CD4-positive, CD25-positive, alpha-beta regulatory T cell (primary cell): Measurements from ENCODE around the gene ZFR2. TPM values are rescaled to one million over a fixed set of nuclear protein-coding genes. Genes with fewer than 3 reads are reported as not detected.

Experiments
- ATAC-seq, 2 donors: fragments of 150-1000 bp; cut with Tn5 transposase; one replicate each; pipeline ENCODE4 v1.10.0; 2021; ENCODE audit warnings: low read depth in 2 of 2, moderate number of reproducible peaks in 2 of 2, moderate library complexity in 1 of 2
- DNase-seq, 3 donors: peaks; one replicate each; pipeline versions ENCODE4 v3.0.0 to v3.0.0-alpha.2; 2012 to 2022; ENCODE audit warnings: mixed read lengths in 1 of 3
- H3K27ac ChIP-seq: one replicate; pipeline ENCODE4 v1.7.0; 2013; ENCODE audit warnings: mild to moderate bottlenecking, low read length; ENCODE audit not compliant: insufficient read depth, poor library complexity, severe bottlenecking
- H3K27me3 ChIP-seq: one replicate; pipeline ENCODE4 v1.7.0; 2013; ENCODE audit warnings: low read length; ENCODE audit not compliant: control insufficient read depth, insufficient read depth
- H3K36me3 ChIP-seq: one replicate; pipeline ENCODE4 v1.7.0; 2013; ENCODE audit warnings: mild to moderate bottlenecking, low read length, moderate library complexity; ENCODE audit not compliant: control insufficient read depth, insufficient read depth
- H3K4me1 ChIP-seq: 2 replicates; pipeline ENCODE4 v1.7.0; 2013; ENCODE audit warnings: mild to moderate bottlenecking, low read length; ENCODE audit not compliant: insufficient read depth, control insufficient read depth, poor library complexity, severe bottlenecking
- H3K4me3 ChIP-seq: one replicate; pipeline ENCODE4 v1.7.0; 2013; ENCODE audit warnings: low read depth, mild to moderate bottlenecking, low read length, moderate library complexity
- H3K9me3 ChIP-seq, 2 experiments: 1 replicate in 1 of 2; 2 replicates in 1 of 2; pipeline ENCODE4 v1.7.0; 2013; ENCODE audit warnings: low read length in 2 of 2, mild to moderate bottlenecking in 1 of 2, moderate library complexity in 1 of 2; ENCODE audit not compliant: control insufficient read depth in 2 of 2
- H3K27ac Mint-ChIP-seq, 3 donors: one replicate each; pipeline ENCODE4 v1.8.0; 2020 to 2022; ENCODE audit warnings: mild to moderate bottlenecking in 3 of 3, mixed read lengths in 3 of 3, moderate library complexity in 2 of 3
- H3K27me3 Mint-ChIP-seq: one replicate; pipeline ENCODE4 v1.8.0; 2022; ENCODE audit warnings: mild to moderate bottlenecking, mixed read lengths
- H3K36me3 Mint-ChIP-seq: one replicate; pipeline ENCODE4 v1.8.0; 2020; ENCODE audit warnings: mixed read lengths
- H3K4me1 Mint-ChIP-seq, 4 donors: one replicate each; pipeline ENCODE4 v1.8.0; 2020 to 2022; ENCODE audit warnings: mixed read lengths in 4 of 4, mild to moderate bottlenecking in 1 of 4
- H3K4me3 Mint-ChIP-seq, 4 donors: one replicate each; pipeline ENCODE4 v1.8.0; 2020 to 2022; ENCODE audit warnings: mild to moderate bottlenecking in 4 of 4, mixed read lengths in 4 of 4, moderate library complexity in 3 of 4
- H3K9me3 Mint-ChIP-seq, 7 donors: one replicate each; pipeline ENCODE4 v1.8.0; 2020 to 2022; ENCODE audit warnings: mixed read lengths in 7 of 7, mild to moderate bottlenecking in 3 of 7, moderate library complexity in 2 of 7
- polyA plus RNA-seq, 4 donors: library from polyadenylated mRNA; unstranded; fragments of 300-500 nt; fragmentation: Illumina TruSeq; gene quantifications; one replicate each; pipeline ENCODE4 v1.2.3, GENCODE V29; 2021
- total RNA-seq: library from RNA; stranded (reverse); gene quantifications from one replicate; pipeline ENCODE4 v1.2.3, GENCODE V29; 2022

ZFR2 gene
- total and polyA plus RNA-seq, 5 donors from 2014 or later = 0.06 to 1.3 (median 0.57) TPM; not detected in 1

DNA sequence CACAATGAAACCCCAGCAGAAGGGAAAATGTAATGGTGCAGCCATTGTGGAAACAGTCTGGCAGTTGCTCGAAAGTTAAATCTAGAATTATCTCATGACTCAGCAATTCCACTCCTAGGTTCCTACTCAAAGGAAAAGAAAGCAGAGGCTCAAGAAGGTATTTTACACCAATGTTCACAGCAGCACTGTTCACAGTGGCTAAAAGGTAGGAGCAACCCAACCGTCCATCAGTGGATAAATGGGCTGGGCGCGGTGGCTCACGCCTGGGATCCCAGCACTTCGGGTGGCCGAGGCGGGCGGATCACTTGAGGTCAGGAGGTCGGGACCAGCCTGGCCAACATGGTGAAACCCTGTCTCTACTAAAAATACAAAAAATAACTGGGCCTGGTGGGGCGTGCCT, 25.9 kb downstream of the ZFR2 start:
- H3K4me1 Mint-ChIP-seq = no peaks in the 10 kb centered on the region
- H3K36me3 Mint-ChIP-seq = no peaks in the 10 kb centered on the region
- H3K9me3 Mint-ChIP-seq = peaks cover 0 to 4% (median 0%) of the 10 kb centered on the region in 7 donors
- no peak overlapping the region for H3K4me3 Mint-ChIP-seq
- DNase-seq = no peak
- Histone ChIP-seq H3K27me3 (no peaks in the 10 kb centered on the region), H3K4me3 (no peak overlapping the region), H3K27ac (no peak overlapping the region), H3K9me3 (no peaks in the 10 kb centered on the region), H3K4me1 (no peaks in the 10 kb centered on the region), H3K36me3 (no peaks in the 10 kb centered on the region)
- ATAC-seq = no peak
- no peaks in the 10 kb centered on the region for H3K27me3 Mint-ChIP-seq
- no peak overlapping the region for H3K27ac Mint-ChIP-seq

DNA sequence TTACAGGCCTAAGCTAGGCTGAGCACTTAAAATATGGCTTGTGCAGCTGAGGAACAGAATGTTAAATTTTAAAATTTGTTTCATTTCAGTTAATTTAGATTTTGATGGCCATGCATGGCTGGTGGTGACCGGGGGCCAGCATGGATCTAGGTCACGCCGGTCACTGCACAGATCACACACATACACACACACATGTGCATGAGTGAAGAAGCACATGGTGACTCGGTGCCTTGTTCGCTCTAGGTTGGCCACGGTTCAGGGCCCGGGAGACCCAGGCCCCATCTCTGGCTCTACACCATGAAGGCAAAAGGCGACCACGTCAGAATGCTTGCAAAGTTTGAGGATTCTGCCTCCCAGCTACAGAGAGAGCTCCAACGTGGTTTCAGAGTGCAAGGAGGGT, 28.0 kb downstream of the ZFR2 start:
- H3K9me3 Mint-ChIP-seq = peaks cover 0 to 3% (median 0%) of the 10 kb centered on the region in 7 donors
- H3K27me3 ChIP-seq = no peaks in the 10 kb centered on the region
- H3K4me1 Mint-ChIP-seq = no peaks in the 10 kb centered on the region
- H3K4me3 ChIP-seq = no peak overlapping the region
- H3K27ac ChIP-seq = no peak overlapping the region
- H3K36me3 ChIP-seq = no peaks in the 10 kb centered on the region
- H3K27ac Mint-ChIP-seq = no peak overlapping the region
- H3K9me3 ChIP-seq = no peaks in the 10 kb centered on the region
- ATAC-seq = no peak
- H3K4me1 ChIP-seq = no peaks in the 10 kb centered on the region
- no peaks in the 10 kb centered on the region for H3K36me3 Mint-ChIP-seq
- no peak overlapping the region for H3K4me3 Mint-ChIP-seq
- H3K27me3 Mint-ChIP-seq = no peaks in the 10 kb centered on the region
- DNase-seq = no peak

DNA sequence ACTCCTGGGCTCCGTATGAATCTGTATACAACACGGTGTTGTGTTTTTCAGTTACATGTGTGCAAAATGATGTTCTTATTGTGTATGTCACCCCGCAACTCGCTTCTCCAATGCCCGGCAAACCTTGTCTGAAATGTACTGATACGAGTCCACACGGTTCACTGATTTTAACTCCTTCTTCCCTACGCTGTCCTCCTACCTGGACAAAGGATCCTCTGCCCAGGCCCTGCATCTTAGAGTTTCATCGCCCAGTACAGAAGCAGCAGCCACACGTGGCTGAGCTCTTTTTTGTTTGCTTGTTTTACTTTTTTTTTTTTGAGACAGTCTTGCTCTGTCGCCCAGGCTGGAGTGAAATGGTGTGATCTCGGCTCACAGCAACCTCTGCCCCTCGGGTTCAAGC, 28.9 kb downstream of the ZFR2 start:
- Mint-ChIP-seq H3K27ac (no peak overlapping the region), H3K4me1 (no peaks in the 10 kb centered on the region), H3K27me3 (no peaks in the 10 kb centered on the region), H3K9me3 (peaks cover 0 to 3% (median 0%) of the 10 kb centered on the region in 7 donors), H3K36me3 (no peaks in the 10 kb centered on the region), H3K4me3 (no peak overlapping the region)
- H3K4me3 ChIP-seq = no peak overlapping the region
- no peaks in the 10 kb centered on the region for H3K27me3 ChIP-seq
- no peak overlapping the region for H3K27ac ChIP-seq
- ATAC-seq (no peak), DNase-seq (no peak)
- H3K9me3 ChIP-seq = no peaks in the 10 kb centered on the region
- H3K4me1 ChIP-seq = no peaks in the 10 kb centered on the region
- H3K36me3 ChIP-seq = no peaks in the 10 kb centered on the region

DNA sequence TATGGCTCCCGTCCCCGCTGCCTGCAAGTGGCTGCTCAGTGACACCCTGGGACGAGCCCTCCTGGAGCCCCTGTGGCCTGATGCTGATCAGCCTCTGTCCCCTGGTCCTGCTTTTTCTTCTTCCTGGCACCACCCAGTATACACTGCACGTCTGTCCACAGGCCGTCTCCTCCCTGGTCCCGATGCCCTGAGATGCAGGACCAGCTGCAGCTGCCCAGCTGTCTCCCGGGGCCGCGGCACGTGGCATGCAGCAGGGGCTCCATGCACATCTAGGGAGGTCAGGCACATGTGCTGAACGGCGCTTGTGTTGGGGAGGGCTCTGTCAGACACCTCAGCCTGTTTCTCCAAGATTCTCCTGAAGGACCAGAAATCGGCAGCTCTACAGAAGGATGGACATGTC, 30.2 kb downstream of the ZFR2 start:
- no peak overlapping the region for H3K27ac Mint-ChIP-seq

DNA sequence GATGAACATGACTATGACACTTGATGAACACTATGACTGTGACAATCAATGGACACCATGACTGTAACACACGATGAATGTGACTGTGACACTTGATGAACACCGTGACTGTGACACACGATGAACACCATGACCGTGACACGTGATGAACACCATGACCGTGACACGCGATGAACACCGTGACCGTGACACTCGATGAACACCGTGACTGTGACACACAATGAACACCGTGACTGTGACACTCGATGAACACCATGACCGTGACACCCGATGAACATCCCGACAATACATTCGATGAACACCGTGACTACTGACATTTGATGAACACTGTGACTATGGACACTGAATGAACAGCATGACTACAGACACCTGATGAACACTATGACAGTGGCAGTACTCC, 30.9 kb downstream of the ZFR2 start:
- no peak for DNase-seq
- Mint-ChIP-seq H3K4me1 (no peaks in the 10 kb centered on the region), H3K4me3 (peak overlapping the region in 1 of 4 donors; percentile 43), H3K9me3 (peaks cover 0 to 3% (median 0%) of the 10 kb centered on the region in 7 donors), H3K27ac (peak overlapping the region in 1 of 3 donors; percentile 33), H3K27me3 (no peaks in the 10 kb centered on the region), H3K36me3 (no peaks in the 10 kb centered on the region)
- no peaks in the 10 kb centered on the region for H3K27me3 ChIP-seq
- no peak overlapping the region for H3K27ac ChIP-seq
- H3K4me3 ChIP-seq = no peak overlapping the region
- ATAC-seq = no peak
- no peaks in the 10 kb centered on the region for H3K9me3 ChIP-seq
- no peaks in the 10 kb centered on the region for H3K4me1 ChIP-seq
- H3K36me3 ChIP-seq = no peaks in the 10 kb centered on the region

More for the DNA sequence above, 30.2 kb downstream of the ZFR2 start:
- no peaks in the 10 kb centered on the region for H3K36me3 Mint-ChIP-seq
- no peaks in the 10 kb centered on the region for H3K27me3 Mint-ChIP-seq
- Histone ChIP-seq H3K27ac (no peak overlapping the region), H3K36me3 (no peaks in the 10 kb centered on the region), H3K9me3 (no peaks in the 10 kb centered on the region), H3K4me1 (no peaks in the 10 kb centered on the region), H3K4me3 (no peak overlapping the region), H3K27me3 (no peaks in the 10 kb centered on the region)
- no peaks in the 10 kb centered on the region for H3K4me1 Mint-ChIP-seq
- DNase-seq (no peak), ATAC-seq (no peak)
- peaks cover 0 to 3% (median 0%) of the 10 kb centered on the region in 7 donors for H3K9me3 Mint-ChIP-seq
- no peak overlapping the region for H3K4me3 Mint-ChIP-seq

DNA sequence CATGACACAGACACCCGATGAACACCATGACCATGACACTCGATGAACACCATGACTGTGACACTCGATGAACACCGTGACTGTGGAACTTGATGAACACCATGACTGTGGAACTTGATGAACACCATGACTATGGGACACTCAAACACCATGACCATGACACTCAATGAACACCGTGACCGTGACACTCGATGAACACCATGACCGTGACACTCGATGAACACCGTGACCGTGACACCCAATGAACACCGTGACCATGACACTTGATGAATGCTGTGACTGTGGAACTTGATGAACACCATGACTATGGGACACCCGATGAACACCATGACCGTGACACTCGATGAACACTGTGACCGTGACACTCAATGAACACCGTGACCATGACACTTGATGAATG, 31.5 kb downstream of the ZFR2 start:
- H3K27ac Mint-ChIP-seq = no peak overlapping the region
- H3K4me3 Mint-ChIP-seq = no peak overlapping the region
- Histone ChIP-seq H3K36me3 (no peaks in the 10 kb centered on the region), H3K4me3 (no peak overlapping the region), H3K27me3 (no peaks in the 10 kb centered on the region), H3K27ac (no peak overlapping the region), H3K4me1 (no peaks in the 10 kb centered on the region), H3K9me3 (no peaks in the 10 kb centered on the region)
- no peak for ATAC-seq
- no peaks in the 10 kb centered on the region for H3K36me3 Mint-ChIP-seq
- DNase-seq = no peak
- H3K9me3 Mint-ChIP-seq = peaks cover 0 to 3% (median 0%) of the 10 kb centered on the region in 7 donors
- H3K4me1 Mint-ChIP-seq = no peaks in the 10 kb centered on the region
- no peaks in the 10 kb centered on the region for H3K27me3 Mint-ChIP-seq

DNA sequence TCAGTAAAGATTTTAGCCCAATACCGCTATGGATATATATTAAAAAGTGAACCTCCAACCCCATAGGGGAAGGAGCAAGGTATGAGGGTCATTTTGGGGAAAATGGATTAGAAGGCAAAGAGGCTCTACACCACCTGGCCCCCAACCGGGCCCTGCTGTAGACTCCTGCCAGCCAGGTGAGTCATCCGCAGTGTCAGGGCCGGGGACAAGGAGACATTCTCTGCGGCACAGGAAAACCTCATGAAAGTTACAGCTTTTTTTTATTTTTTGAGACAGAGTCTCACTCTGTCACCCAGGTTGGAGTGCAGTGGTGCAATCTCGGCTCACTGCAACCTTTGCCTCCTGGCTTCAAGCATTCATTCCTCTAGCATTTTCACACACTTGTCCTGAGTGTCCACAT, 32.0 kb downstream of the ZFR2 start:
- peaks cover 0 to 3% (median 0%) of the 10 kb centered on the region in 7 donors for H3K9me3 Mint-ChIP-seq
- ATAC-seq (no peak), DNase-seq (no peak)
- no peaks in the 10 kb centered on the region for H3K9me3 ChIP-seq
- no peak overlapping the region for H3K4me3 ChIP-seq
- no peaks in the 10 kb centered on the region for H3K4me1 ChIP-seq
- H3K4me1 Mint-ChIP-seq = no peaks in the 10 kb centered on the region
- no peaks in the 10 kb centered on the region for H3K36me3 Mint-ChIP-seq
- no peaks in the 10 kb centered on the region for H3K36me3 ChIP-seq
- no peaks in the 10 kb centered on the region for H3K27me3 Mint-ChIP-seq
- H3K27ac Mint-ChIP-seq = no peak overlapping the region
- no peak overlapping the region for H3K4me3 Mint-ChIP-seq
- no peak overlapping the region for H3K27ac ChIP-seq
- no peaks in the 10 kb centered on the region for H3K27me3 ChIP-seq

DNA sequence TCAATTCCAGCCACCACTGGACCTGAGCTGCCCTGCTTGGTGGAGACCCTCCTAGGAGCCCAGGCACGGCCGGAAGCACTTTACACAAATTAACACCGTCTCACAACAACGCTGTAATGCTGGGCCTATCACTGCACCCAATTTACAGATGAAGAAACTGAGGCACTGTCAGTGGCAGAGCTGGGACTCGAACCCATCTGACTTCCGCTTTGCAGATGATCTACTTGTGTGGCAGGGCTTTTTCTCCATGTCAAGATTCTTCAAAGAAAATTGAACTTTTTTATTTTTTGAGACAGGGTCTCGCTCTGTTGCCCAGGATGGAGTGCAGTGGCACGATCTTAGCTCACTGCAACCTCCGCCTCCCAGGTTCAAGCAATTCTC, 33.8 kb downstream of the ZFR2 start:
- Histone ChIP-seq H3K4me3 (no peak overlapping the region), H3K27me3 (no peaks in the 10 kb centered on the region), H3K9me3 (no peaks in the 10 kb centered on the region), H3K36me3 (no peaks in the 10 kb centered on the region), H3K4me1 (no peaks in the 10 kb centered on the region), H3K27ac (no peak overlapping the region)
- DNase-seq (no peak), ATAC-seq (no peak)
- Mint-ChIP-seq H3K27ac (no peak overlapping the region), H3K27me3 (no peaks in the 10 kb centered on the region), H3K36me3 (no peaks in the 10 kb centered on the region), H3K9me3 (peaks cover 0 to 2% (median 0%) of the 10 kb centered on the region in 7 donors), H3K4me1 (no peaks in the 10 kb centered on the region), H3K4me3 (no peak overlapping the region)
